Spleen (tissue), 11 donors: Measurements from ENCODE around the gene NLGN1. TPM values are rescaled to one million over a fixed set of nuclear protein-coding genes. Genes with fewer than 3 reads are reported as not detected.

ENCODE experiments used
- DNase-seq: peaks from one replicate; pipeline ENCODE4 v3.0.0-alpha.2; 2020
- H3K27ac ChIP-seq, 8 donors: fragments of 200-600 bp; sonication (generic) in 7 of 8; 1 replicate in 4 of 8; 2 replicates in 4 of 8; pipeline versions ENCODE4 v1.5.0 to v1.8.0; 2016 to 2021; ENCODE audit warnings: inconsistent platforms in 4 of 8, mild to moderate bottlenecking in 4 of 8, moderate library complexity in 1 of 8
- H3K27me3 ChIP-seq, 7 donors: fragments of 200-600 bp; sonication (generic) in 6 of 7; replicated peaks in 1 of 7; 1 replicate in 4 of 7; 2 replicates in 3 of 7; pipeline versions ENCODE4 v1.5.0 to v1.8.0; 2016 to 2021; ENCODE audit warnings: inconsistent platforms in 3 of 7, mild to moderate bottlenecking in 1 of 7
- H3K36me3 ChIP-seq, 6 donors: fragments of 200-600 bp; sonication (generic) in 5 of 6; 1 replicate in 4 of 6; 2 replicates in 2 of 6; pipeline versions ENCODE4 v1.5.0 to v1.8.0; 2016 to 2021; ENCODE audit warnings: inconsistent platforms in 2 of 6
- H3K4me1 ChIP-seq, 6 donors: fragments of 200-600 bp; sonication (generic) in 5 of 6; 1 replicate in 3 of 6; 2 replicates in 3 of 6; pipeline versions ENCODE4 v1.5.0 to v1.8.0; 2016 to 2021; ENCODE audit warnings: inconsistent platforms in 3 of 6
- H3K4me3 ChIP-seq, 8 donors: fragments of 200-600 bp; sonication (generic) in 7 of 8; 1 replicate in 4 of 8; 2 replicates in 4 of 8; pipeline versions ENCODE4 v1.5.0 to v1.8.0; 2016 to 2021; ENCODE audit warnings: inconsistent platforms in 4 of 8, mild to moderate bottlenecking in 4 of 8, moderate library complexity in 2 of 8
- H3K9me3 ChIP-seq, 8 donors: fragments of 200-600 bp; sonication (generic) in 7 of 8; 1 replicate in 4 of 8; 2 replicates in 4 of 8; pipeline versions ENCODE4 v1.5.0 to v1.8.0; 2016 to 2021; ENCODE audit warnings: inconsistent platforms in 4 of 8
- POLR2A ChIP-seq, 3 donors: fragments of 450-650 bp; IDR thresholded peaks; one replicate each; pipeline ENCODE4 v1.5.1; 2017; ENCODE audit warnings: antibody characterized with exemption in 3 of 3, mild to moderate bottlenecking in 1 of 3
- POLR2AphosphoS5 ChIP-seq, 3 donors: sonication (generic); formaldehyde crosslinking; IDR thresholded peaks; one replicate each; pipeline ENCODE4 v1.5.1; 2017; ENCODE audit warnings: antibody characterized with exemption in 3 of 3
- WGBS, 5 donors: extraction: QIAGEN DNeasy Blood & Tissue Kit in 3 of 5; methylation state at CpG; one replicate each; pipeline versions ENCODE4 v1.1.5 to v1.1.7; 2013 to 2018; 5-methylcytosine and 5-hydroxymethylcytosine counted together
- intact Hi-C: fragments of 100-400 bp; cut with DNase I; formaldehyde crosslinking; loops from one replicate; pipeline ENCODE4 v1.15.0; 2023; ENCODE audit warnings: low total_unique reads
- polyA plus RNA-seq, 3 donors: library from polyadenylated mRNA; stranded (reverse); fragments of 200-250 nt; gene quantifications; one replicate each; pipeline ENCODE4 v1.2.1, GENCODE V29; 2013
- total RNA-seq, 7 donors: library from RNA; depleted of rRNA in 3 of 7; stranded (reverse); fragments of >200 nt in 3 of 7; fragmentation: NEBNext Ultra II Directional in 4 of 7; extraction: Animal tissue kit (Norgen Biotek cat#: 25700) in 4 of 7; gene quantifications; one replicate each; pipeline versions ENCODE4 v1.1.0 to v1.2.1, GENCODE V29; 2016 to 2021
- TF ChIP-seq, protein P1 (sequence below), 11 experiments: fragments of 200-600 bp in 7 of 11; fragments of 450-650 bp in 4 of 11; sonication (generic) in 4 of 11; IDR thresholded peaks in 8 of 11; conservative IDR thresholded peaks in 3 of 11; 1 replicate in 7 of 11; 2 replicates in 4 of 11; pipeline versions ENCODE4 v1.4.0 to v1.8.0; 2016 to 2021; ENCODE audit warnings: antibody characterized with exemption in 11 of 11, inconsistent platforms in 4 of 11, mild to moderate bottlenecking in 1 of 11
- donor health status: healthy with polysubstance abuse.
- donor health status: DM: no; HTN: no; CAD: no; lungs with moderate emphysema.
- donor health status: DM: no; HTN: no; CAD: no.
- donor health status: Bipolar disorder and iron deficiency.
- donor health status: healthy.
- donor health status: DM: no; HTN: no; CAD: no.
- donor health status: DM: yes; HTN: yes; CAD: no.

Gene NLGN1
- total and polyA plus RNA-seq, 10 donors: 0.03 to 0.13 (median 0.03) TPM; not detected in 7

DNA sequence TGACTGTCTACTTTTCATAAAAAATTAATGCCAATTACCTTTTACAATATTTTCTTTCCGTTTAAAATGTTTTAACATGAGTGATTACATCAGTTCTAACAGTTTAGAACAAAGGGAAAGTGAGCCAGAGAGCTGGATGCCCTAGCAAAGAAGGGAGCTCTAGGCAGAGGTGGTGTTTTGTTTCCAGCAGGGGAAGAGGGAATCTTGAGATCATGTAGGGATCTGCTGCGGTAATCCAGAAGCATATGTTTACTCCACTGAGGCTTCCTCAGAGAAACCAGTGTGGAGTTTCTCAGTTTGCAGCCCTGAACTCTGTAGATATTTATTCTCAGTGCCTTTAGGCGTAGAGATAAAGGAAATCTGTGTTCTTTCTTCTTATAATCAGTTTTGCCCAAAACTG lies 399.3 kb downstream of the NLGN1 start:
- Histone ChIP-seq H3K4me1 (no peaks in the 10 kb centered on the region), H3K27ac (no peak overlapping the region), H3K36me3 (no peaks in the 10 kb centered on the region), H3K27me3 (no peaks in the 10 kb centered on the region), H3K4me3 (no peak overlapping the region), H3K9me3 (no peaks in the 10 kb centered on the region)
- TF ChIP-seq POLR2AphosphoS5 (IDR thresholded peaks at IDR 0.05): no peak
- TF ChIP-seq POLR2A (IDR thresholded peaks at IDR 0.05): no peak
- TF ChIP-seq, protein P1, sequence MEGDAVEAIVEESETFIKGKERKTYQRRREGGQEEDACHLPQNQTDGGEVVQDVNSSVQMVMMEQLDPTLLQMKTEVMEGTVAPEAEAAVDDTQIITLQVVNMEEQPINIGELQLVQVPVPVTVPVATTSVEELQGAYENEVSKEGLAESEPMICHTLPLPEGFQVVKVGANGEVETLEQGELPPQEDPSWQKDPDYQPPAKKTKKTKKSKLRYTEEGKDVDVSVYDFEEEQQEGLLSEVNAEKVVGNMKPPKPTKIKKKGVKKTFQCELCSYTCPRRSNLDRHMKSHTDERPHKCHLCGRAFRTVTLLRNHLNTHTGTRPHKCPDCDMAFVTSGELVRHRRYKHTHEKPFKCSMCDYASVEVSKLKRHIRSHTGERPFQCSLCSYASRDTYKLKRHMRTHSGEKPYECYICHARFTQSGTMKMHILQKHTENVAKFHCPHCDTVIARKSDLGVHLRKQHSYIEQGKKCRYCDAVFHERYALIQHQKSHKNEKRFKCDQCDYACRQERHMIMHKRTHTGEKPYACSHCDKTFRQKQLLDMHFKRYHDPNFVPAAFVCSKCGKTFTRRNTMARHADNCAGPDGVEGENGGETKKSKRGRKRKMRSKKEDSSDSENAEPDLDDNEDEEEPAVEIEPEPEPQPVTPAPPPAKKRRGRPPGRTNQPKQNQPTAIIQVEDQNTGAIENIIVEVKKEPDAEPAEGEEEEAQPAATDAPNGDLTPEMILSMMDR (IDR thresholded peaks at IDR 0.05 in 8 of 11, conservative IDR thresholded peaks at IDR 0.05 in 3 of 11): no peak
- intact Hi-C loops: no loop called here
- DNase-seq: no peak
- WGBS, 5 donors: 47 to 63% (median 58%) methylated on average over 3 of the region's 3 CpGs

DNA sequence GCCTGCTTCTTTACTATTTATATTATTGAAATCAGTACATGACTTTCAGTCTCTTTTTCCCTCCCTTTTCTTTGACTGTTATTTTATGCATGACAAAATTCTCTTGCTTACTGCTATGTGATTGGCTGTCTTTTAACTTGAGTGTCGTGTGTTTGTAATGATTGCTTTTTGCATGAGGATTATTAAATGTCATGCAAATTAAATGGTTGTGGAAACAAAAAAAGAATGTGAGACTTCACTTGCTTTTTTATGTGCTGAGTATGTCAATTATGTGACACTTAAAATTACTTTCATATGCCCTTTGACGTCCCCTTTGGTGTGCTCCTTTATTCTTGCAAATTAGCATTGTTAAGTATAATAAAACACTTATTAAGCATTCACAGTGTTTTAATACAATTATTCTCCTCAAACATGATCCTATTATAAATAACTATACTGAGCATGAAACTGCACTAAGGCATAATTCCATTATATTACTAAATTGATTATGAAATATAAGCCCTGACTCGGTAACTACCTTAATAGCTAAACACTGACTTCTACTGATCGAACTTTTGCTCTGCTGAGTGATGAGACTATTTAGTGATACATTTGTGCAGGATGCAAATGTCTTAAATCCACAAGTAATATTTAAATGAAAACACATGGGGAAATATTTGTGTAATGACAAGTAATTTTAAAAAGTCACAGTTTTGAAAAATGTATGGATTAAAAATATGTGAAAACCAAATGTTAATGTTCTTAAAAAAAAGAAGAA lies 401.7 kb downstream of the NLGN1 start:
- H3K4me1 ChIP-seq: no peaks in the 10 kb centered on the region
- H3K36me3 ChIP-seq: no peaks in the 10 kb centered on the region
- no peaks in the 10 kb centered on the region for H3K9me3 ChIP-seq
- no peak for DNase-seq
- no peak overlapping the region for H3K4me3 ChIP-seq
- WGBS, 5 donors: 76 to 83% (median 82%) methylated on average over 4 of the region's 4 CpGs
- no peak overlapping the region for H3K27ac ChIP-seq
- H3K27me3 ChIP-seq: no peaks in the 10 kb centered on the region
- intact Hi-C loops: no loop called here
- TF ChIP-seq POLR2AphosphoS5 (IDR thresholded peaks at IDR 0.05) (no peak), POLR2A (IDR thresholded peaks at IDR 0.05) (no peak)
- TF ChIP-seq, protein P1 (IDR thresholded peaks at IDR 0.05 in 8 of 11, conservative IDR thresholded peaks at IDR 0.05 in 3 of 11): no peak

GRCh38 chr3:173800154-173800553 lies 402.6 kb downstream of the NLGN1 start:
- Histone ChIP-seq H3K4me3 (no peak overlapping the region), H3K9me3 (no peaks in the 10 kb centered on the region), H3K36me3 (no peaks in the 10 kb centered on the region), H3K27ac (no peak overlapping the region), H3K4me1 (no peaks in the 10 kb centered on the region), H3K27me3 (no peaks in the 10 kb centered on the region)
- DNase-seq: no peak
- intact Hi-C loops: no loop called here
- WGBS, 5 donors: 64 to 77% (median 70%) methylated on average over 2 of the region's 2 CpGs
- no peak for TF ChIP-seq POLR2A (IDR thresholded peaks at IDR 0.05)
- TF ChIP-seq, protein P1 (IDR thresholded peaks at IDR 0.05 in 8 of 11, conservative IDR thresholded peaks at IDR 0.05 in 3 of 11): no peak
- TF ChIP-seq POLR2AphosphoS5 (IDR thresholded peaks at IDR 0.05): no peak

DNA sequence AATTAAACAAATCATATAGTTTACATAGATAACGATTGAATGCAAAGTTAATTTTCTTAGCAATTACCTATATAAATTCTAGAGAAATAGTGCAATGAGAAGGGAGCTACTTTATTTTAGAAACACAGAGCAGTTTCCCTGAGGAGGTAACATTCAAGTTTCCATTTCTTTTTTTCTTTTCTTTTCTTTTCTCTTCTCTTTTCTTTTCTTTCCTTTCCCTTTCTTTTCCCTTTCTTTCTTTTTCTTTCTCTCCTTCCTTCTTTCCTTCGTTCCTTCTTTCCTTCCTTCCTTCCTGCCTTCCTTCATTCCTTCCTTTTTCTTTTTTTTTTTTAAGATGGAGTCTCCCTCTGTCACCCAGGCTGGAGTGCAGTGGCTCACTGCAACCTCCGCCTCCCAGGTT lies 417.3 kb downstream of the NLGN1 start:
- intact Hi-C loops: no loop called here
- Histone ChIP-seq H3K4me3 (no peak overlapping the region), H3K27me3 (no peaks in the 10 kb centered on the region), H3K9me3 (no peaks in the 10 kb centered on the region), H3K36me3 (no peaks in the 10 kb centered on the region), H3K27ac (no peak overlapping the region), H3K4me1 (no peaks in the 10 kb centered on the region)
- TF ChIP-seq POLR2AphosphoS5 (IDR thresholded peaks at IDR 0.05) (no peak), POLR2A (IDR thresholded peaks at IDR 0.05) (no peak)
- TF ChIP-seq, protein P1 (IDR thresholded peaks at IDR 0.05 in 8 of 11, conservative IDR thresholded peaks at IDR 0.05 in 3 of 11): no peak
- 74 to 89% (median 83%) methylated on average over 3 of the region's 3 CpGs for WGBS, 5 donors
- no peak for DNase-seq
